WTC11 (cell line): ENCODE measurements around the gene IQCE. TPM values are rescaled to one million over a fixed set of nuclear protein-coding genes. Genes with fewer than 3 reads are reported as not detected.

Experiments
- ATAC-seq: fragments of 200-7000 bp; cut with Tn5 transposase; 2 replicates; pipeline ENCODE4 v1.10.0; 2021; ENCODE audit warnings: mild to moderate bottlenecking, moderate library complexity
- CTCF ChIA-PET: fragments of 300-600 bp; sonication (Branson Sonifier 250); formaldehyde crosslinking; loops from one replicate; lab custom pipeline; 2021; ENCODE audit warnings: antibody characterized with exemption; lab: Charles Lee
- POLR2A ChIA-PET: fragments of 350-600 bp; sonication (Branson Sonifier 250); formaldehyde crosslinking; loops from one replicate; lab custom pipeline; 2021; ENCODE audit warnings: antibody characterized with exemption; lab: Charles Lee
- DNase-seq: peaks from one replicate; pipeline ENCODE4 v3.0.0; 2021; ENCODE audit warnings: low spot score
- H3K27ac Mint-ChIP-seq: 2 replicates; pipeline ENCODE4 v1.8.0; 2021; ENCODE audit warnings: mixed read lengths
- H3K27me3 Mint-ChIP-seq: 2 replicates; pipeline ENCODE4 v1.8.0; 2021; ENCODE audit warnings: low read depth, mild to moderate bottlenecking, moderate library complexity, mixed read lengths
- H3K36me3 Mint-ChIP-seq: 2 replicates; pipeline ENCODE4 v1.8.0; 2021; ENCODE audit warnings: mixed read lengths
- H3K4me1 Mint-ChIP-seq: 2 replicates; pipeline ENCODE4 v1.8.0; 2022; ENCODE audit warnings: mixed read lengths
- H3K4me3 Mint-ChIP-seq: 2 replicates; pipeline ENCODE4 v1.8.0; 2021; ENCODE audit warnings: mild to moderate bottlenecking, moderate library complexity, mixed read lengths
- H3K9me3 Mint-ChIP-seq: 2 replicates; pipeline ENCODE4 v1.8.0; 2021; ENCODE audit warnings: mixed read lengths
- CREB1 ChIP-seq: sonication (generic); formaldehyde crosslinking; IDR thresholded peaks from 2 replicates; pipeline ENCODE4 v1.8.0; 2023; ENCODE audit warnings: mild to moderate bottlenecking, missing genetic modification reagents
- FOXJ3 ChIP-seq: sonication (generic); formaldehyde crosslinking; IDR thresholded peaks from 2 replicates; pipeline ENCODE4 v1.9.0; 2021; ENCODE audit warnings: missing genetic modification reagents, mild to moderate bottlenecking, borderline replicate concordance
- GTF2I ChIP-seq: fragments of 250-450 bp; sonication (Bioruptor Pico); conservative IDR thresholded peaks from 2 replicates; pipeline ENCODE4 v1.4.0; 2021; ENCODE audit warnings: mild to moderate bottlenecking
- HMGA2 ChIP-seq: fragments of 250-450 bp; sonication (Bioruptor Pico); IDR thresholded peaks from 2 replicates; pipeline ENCODE4 v1.4.0; 2021; ENCODE audit warnings: mild to moderate bottlenecking, moderate library complexity
- JUN ChIP-seq: sonication (generic); formaldehyde crosslinking; IDR thresholded peaks from 2 replicates; pipeline ENCODE4 v1.8.0; 2023; ENCODE audit warnings: mild to moderate bottlenecking, missing genetic modification reagents
- MXD4 ChIP-seq: fragments of 250-450 bp; sonication (Bioruptor Pico); IDR thresholded peaks from 2 replicates; pipeline ENCODE4 v1.8.0; 2021; ENCODE audit warnings: mild to moderate bottlenecking, moderate library complexity, borderline replicate concordance
- NFATC4 ChIP-seq: fragments of 250-450 bp; sonication (Bioruptor Pico); IDR thresholded peaks from 2 replicates; pipeline ENCODE4 v1.9.0; 2021; ENCODE audit warnings: mild to moderate bottlenecking
- NFYB ChIP-seq: sonication (generic); formaldehyde crosslinking; conservative IDR thresholded peaks from 2 replicates; pipeline ENCODE4 v1.8.0; 2022; ENCODE audit warnings: low read depth, missing genetic modification reagents
- NR3C1 ChIP-seq: sonication (generic); formaldehyde crosslinking; conservative IDR thresholded peaks from 2 replicates; pipeline ENCODE4 v1.8.1; 2023; ENCODE audit warnings: low read depth, mild to moderate bottlenecking, missing genetic modification reagents
- SP1 ChIP-seq: sonication (generic); formaldehyde crosslinking; conservative IDR thresholded peaks from 2 replicates; pipeline ENCODE4 v1.8.1; 2022; ENCODE audit warnings: missing genetic modification reagents
- ZNF138 ChIP-seq: sonication (generic); formaldehyde crosslinking; conservative IDR thresholded peaks from 2 replicates; pipeline ENCODE4 v1.8.1; 2022; ENCODE audit warnings: mild to moderate bottlenecking, moderate library complexity, missing genetic modification reagents
- ZNF263 ChIP-seq: sonication (generic); formaldehyde crosslinking; IDR thresholded peaks from 2 replicates; pipeline ENCODE4 v1.8.1; 2022; ENCODE audit warnings: low read depth, mild to moderate bottlenecking, moderate library complexity, missing genetic modification reagents
- total RNA-seq: library from RNA; stranded (reverse); gene quantifications from 3 replicates; pipeline ENCODE4 v1.2.3, GENCODE V29; 2021
- TF ChIP-seq, protein P1 (sequence below): sonication (generic); formaldehyde crosslinking; IDR thresholded peaks from 2 replicates; pipeline ENCODE4 v1.8.0; 2022; ENCODE audit warnings: mild to moderate bottlenecking, missing genetic modification reagents
- TF ChIP-seq, protein P2 (sequence below): fragments of 250-450 bp; sonication (Bioruptor Pico); IDR thresholded peaks from 2 replicates; pipeline ENCODE4 v1.9.0; 2021; ENCODE audit warnings: moderate library complexity, mild to moderate bottlenecking, inconsistent platforms, borderline replicate concordance
- TF ChIP-seq, protein P3 (sequence below): fragments of 250-450 bp; sonication (Bioruptor Pico); IDR thresholded peaks from 2 replicates; pipeline ENCODE4 v1.9.0; 2021; ENCODE audit warnings: mild to moderate bottlenecking
- TF ChIP-seq, protein P4 (sequence below): sonication (generic); formaldehyde crosslinking; IDR thresholded peaks from 2 replicates; pipeline ENCODE4 v1.8.1; 2022; ENCODE audit warnings: mild to moderate bottlenecking, missing genetic modification reagents, moderate library complexity, borderline replicate concordance
- TF ChIP-seq, protein P5 (sequence below): sonication (generic); formaldehyde crosslinking; IDR thresholded peaks from 2 replicates; pipeline ENCODE4 v1.8.1; 2022; ENCODE audit warnings: low read depth, missing genetic modification reagents, borderline replicate concordance
- TF ChIP-seq, protein P6 (sequence below): sonication (generic); formaldehyde crosslinking; IDR thresholded peaks from 2 replicates; pipeline ENCODE4 v1.8.1; 2022; ENCODE audit warnings: low read depth, mild to moderate bottlenecking, moderate library complexity, missing genetic modification reagents, borderline replicate concordance
- TF ChIP-seq, protein P7 (sequence below): sonication (generic); formaldehyde crosslinking; conservative IDR thresholded peaks from 2 replicates; pipeline ENCODE4 v1.8.1; 2022; ENCODE audit warnings: mild to moderate bottlenecking, missing genetic modification reagents

The IQCE gene
- total RNA-seq, 1 experiment from 2014 or later: 4.4 TPM

DNA sequence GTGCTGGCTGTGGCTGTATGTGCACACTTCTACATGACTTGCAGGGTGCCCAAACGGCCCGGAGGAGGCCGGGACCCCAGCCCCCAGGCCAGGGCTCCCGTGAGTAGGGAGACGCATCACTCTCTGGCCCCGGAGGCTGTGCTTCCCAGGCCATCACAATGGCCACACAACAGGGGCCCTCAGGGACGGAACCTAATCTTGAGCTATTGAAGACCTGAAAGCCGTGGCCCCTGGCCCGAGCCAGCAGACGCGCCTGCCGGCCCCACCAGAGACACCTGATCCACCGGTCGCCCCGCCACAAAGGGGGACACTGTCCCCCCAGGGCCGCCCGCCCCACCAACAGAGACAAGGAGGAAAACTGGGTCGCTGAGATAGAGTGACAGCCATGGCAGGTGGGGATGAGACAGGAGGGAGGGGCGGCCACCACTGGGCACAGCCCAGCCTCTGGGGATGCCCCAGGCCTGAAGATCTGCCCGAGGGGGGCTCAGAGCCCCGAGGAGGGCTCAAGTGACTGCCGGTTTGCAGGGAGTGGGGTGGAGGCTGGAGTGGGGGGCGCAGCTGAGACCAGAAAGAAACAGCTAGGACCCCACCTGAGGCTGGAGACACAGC lies 49.4 kb upstream of the IQCE start:
- ChIA-PET POLR2A (no interaction called here), CTCF (interaction anchor here (1.0 to 2.1 kb wide), 3 partner anchors 11 to 57 kb away, joined by 4 to 7 read pairs (median 5); no protein-coding TSS in a partner anchor)
- TF ChIP-seq JUN (CRISPR knock-in tag) (no peak), GTF2I (no peak), ZNF263 (CRISPR knock-in tag) (no peak), NFYB (CRISPR knock-in tag) (no peak), CREB1 (CRISPR knock-in tag) (no peak), NFATC4 (no peak), HMGA2 (CRISPR knock-in tag) (no peak), SP1 (CRISPR knock-in tag) (no peak), NR3C1 (no peak), FOXJ3 (CRISPR knock-in tag) (no peak), ZNF138 (CRISPR knock-in tag) (no peak), MXD4 (CRISPR knock-in tag) (no peak)
- TF ChIP-seq, protein P1, sequence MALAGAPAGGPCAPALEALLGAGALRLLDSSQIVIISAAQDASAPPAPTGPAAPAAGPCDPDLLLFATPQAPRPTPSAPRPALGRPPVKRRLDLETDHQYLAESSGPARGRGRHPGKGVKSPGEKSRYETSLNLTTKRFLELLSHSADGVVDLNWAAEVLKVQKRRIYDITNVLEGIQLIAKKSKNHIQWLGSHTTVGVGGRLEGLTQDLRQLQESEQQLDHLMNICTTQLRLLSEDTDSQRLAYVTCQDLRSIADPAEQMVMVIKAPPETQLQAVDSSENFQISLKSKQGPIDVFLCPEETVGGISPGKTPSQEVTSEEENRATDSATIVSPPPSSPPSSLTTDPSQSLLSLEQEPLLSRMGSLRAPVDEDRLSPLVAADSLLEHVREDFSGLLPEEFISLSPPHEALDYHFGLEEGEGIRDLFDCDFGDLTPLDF (CRISPR knock-in tag): no peak
- TF ChIP-seq, protein P2, sequence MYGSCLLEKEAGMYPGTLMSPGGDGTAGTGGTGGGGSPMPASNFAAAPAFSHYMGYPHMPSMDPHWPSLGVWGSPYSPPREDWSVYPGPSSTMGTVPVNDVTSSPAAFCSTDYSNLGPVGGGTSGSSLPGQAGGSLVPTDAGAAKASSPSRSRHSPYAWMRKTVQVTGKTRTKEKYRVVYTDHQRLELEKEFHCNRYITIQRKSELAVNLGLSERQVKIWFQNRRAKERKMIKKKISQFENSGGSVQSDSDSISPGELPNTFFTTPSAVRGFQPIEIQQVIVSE: no peak
- TF ChIP-seq, protein P3, sequence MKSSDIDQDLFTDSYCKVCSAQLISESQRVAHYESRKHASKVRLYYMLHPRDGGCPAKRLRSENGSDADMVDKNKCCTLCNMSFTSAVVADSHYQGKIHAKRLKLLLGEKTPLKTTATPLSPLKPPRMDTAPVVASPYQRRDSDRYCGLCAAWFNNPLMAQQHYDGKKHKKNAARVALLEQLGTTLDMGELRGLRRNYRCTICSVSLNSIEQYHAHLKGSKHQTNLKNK (CRISPR knock-in tag): no peak
- TF ChIP-seq, protein P4, sequence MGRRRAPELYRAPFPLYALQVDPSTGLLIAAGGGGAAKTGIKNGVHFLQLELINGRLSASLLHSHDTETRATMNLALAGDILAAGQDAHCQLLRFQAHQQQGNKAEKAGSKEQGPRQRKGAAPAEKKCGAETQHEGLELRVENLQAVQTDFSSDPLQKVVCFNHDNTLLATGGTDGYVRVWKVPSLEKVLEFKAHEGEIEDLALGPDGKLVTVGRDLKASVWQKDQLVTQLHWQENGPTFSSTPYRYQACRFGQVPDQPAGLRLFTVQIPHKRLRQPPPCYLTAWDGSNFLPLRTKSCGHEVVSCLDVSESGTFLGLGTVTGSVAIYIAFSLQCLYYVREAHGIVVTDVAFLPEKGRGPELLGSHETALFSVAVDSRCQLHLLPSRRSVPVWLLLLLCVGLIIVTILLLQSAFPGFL (CRISPR knock-in tag): no peak
- TF ChIP-seq, protein P5, sequence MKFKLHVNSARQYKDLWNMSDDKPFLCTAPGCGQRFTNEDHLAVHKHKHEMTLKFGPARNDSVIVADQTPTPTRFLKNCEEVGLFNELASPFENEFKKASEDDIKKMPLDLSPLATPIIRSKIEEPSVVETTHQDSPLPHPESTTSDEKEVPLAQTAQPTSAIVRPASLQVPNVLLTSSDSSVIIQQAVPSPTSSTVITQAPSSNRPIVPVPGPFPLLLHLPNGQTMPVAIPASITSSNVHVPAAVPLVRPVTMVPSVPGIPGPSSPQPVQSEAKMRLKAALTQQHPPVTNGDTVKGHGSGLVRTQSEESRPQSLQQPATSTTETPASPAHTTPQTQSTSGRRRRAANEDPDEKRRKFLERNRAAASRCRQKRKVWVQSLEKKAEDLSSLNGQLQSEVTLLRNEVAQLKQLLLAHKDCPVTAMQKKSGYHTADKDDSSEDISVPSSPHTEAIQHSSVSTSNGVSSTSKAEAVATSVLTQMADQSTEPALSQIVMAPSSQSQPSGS (CRISPR knock-in tag): no peak
- TF ChIP-seq, protein P6, sequence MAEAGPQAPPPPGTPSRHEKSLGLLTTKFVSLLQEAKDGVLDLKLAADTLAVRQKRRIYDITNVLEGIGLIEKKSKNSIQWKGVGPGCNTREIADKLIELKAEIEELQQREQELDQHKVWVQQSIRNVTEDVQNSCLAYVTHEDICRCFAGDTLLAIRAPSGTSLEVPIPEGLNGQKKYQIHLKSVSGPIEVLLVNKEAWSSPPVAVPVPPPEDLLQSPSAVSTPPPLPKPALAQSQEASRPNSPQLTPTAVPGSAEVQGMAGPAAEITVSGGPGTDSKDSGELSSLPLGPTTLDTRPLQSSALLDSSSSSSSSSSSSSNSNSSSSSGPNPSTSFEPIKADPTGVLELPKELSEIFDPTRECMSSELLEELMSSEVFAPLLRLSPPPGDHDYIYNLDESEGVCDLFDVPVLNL (CRISPR knock-in tag): no peak
- TF ChIP-seq, protein P7, sequence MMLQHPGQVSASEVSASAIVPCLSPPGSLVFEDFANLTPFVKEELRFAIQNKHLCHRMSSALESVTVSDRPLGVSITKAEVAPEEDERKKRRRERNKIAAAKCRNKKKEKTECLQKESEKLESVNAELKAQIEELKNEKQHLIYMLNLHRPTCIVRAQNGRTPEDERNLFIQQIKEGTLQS (CRISPR knock-in tag): no peak
- H3K27me3 Mint-ChIP-seq: no peaks in the 10 kb centered on the region
- ATAC-seq: no peak
- no peaks in the 10 kb centered on the region for H3K9me3 Mint-ChIP-seq
- DNase-seq: no peak
- H3K27ac Mint-ChIP-seq: no peak overlapping the region
- H3K4me1 Mint-ChIP-seq: peaks cover 5% of the 10 kb centered on the region
- no peak overlapping the region for H3K4me3 Mint-ChIP-seq
- no peaks in the 10 kb centered on the region for H3K36me3 Mint-ChIP-seq
